MCF 10A (cell line): ENCODE measurements around the gene WDR45. TPM values are rescaled to one million over a fixed set of nuclear protein-coding genes. Genes with fewer than 3 reads are reported as not detected.

ENCODE experiments used
- BruUV-seq: library from RNA; stranded (reverse); fragments of 400-500 nt; replicated peaks from 2 replicates; lab custom pipeline; 2021; lab: Mats Ljungman, UMichigan
- CTCF ChIA-PET: fragments of 300-600 bp; sonication (Branson Sonifier 250); formaldehyde crosslinking; extraction: SDS; loops from one replicate; lab custom pipeline; 2021; ENCODE audit warnings: antibody characterized with exemption, inconsistent platforms; lab: Yijun Ruan, JAX
- POLR2A ChIA-PET: fragments of 300-600, 350-650 bp; sonication (Branson Sonifier 250); formaldehyde crosslinking; extraction: SDS; loops from one replicate; lab custom pipeline; 2020; ENCODE audit warnings: antibody characterized with exemption, inconsistent platforms; lab: Yijun Ruan, JAX
- DNase-seq: peaks from one replicate; pipeline ENCODE4 v3.0.0-alpha.2; 2018; ENCODE audit not compliant: unreplicated experiment
- H3K27ac Mint-ChIP-seq: one replicate; pipeline ENCODE4 v1.8.0; 2022; ENCODE audit warnings: mild to moderate bottlenecking, low read depth, mixed read lengths; ENCODE audit not compliant: unreplicated experiment
- H3K27me3 Mint-ChIP-seq: one replicate; pipeline ENCODE4 v1.8.0; 2022; ENCODE audit warnings: mixed read lengths; ENCODE audit not compliant: insufficient read depth, unreplicated experiment
- H3K36me3 Mint-ChIP-seq: one replicate; pipeline ENCODE4 v1.8.0; 2022; ENCODE audit warnings: mild to moderate bottlenecking, moderate library complexity, mixed read lengths; ENCODE audit not compliant: insufficient read depth, unreplicated experiment
- H3K4me1 Mint-ChIP-seq: one replicate; pipeline ENCODE4 v1.8.0; 2022; ENCODE audit warnings: mixed read lengths; ENCODE audit not compliant: insufficient read depth, unreplicated experiment
- H3K4me3 Mint-ChIP-seq: one replicate; pipeline ENCODE4 v1.8.0; 2022; ENCODE audit warnings: mild to moderate bottlenecking, moderate library complexity, mixed read lengths; ENCODE audit not compliant: unreplicated experiment
- H3K9me3 Mint-ChIP-seq: one replicate; pipeline ENCODE4 v1.8.0; 2022; ENCODE audit warnings: mixed read lengths; ENCODE audit not compliant: unreplicated experiment
- CTCF ChIP-seq: fragments of 200-600 bp; IDR thresholded peaks from one replicate; pipeline ENCODE4 v1.8.0; 2022; ENCODE audit warnings: antibody characterized with exemption, mild to moderate bottlenecking; ENCODE audit not compliant: unreplicated experiment
- intact Hi-C: fragments of 100-400 bp; cut with micrococcal nuclease; formaldehyde crosslinking; loops from 2 replicates; pipeline ENCODE4 v1.14.1; 2022
- total RNA-seq: library from RNA; stranded (reverse); gene quantifications from 2 replicates; pipeline ENCODE4 v1.2.3, GENCODE V29; 2022

WDR45 gene
- total RNA-seq, 1 experiment from 2014 or later = 93.0 TPM

GRCh38 chrX:49030283-49030682 lies 49.4 kb downstream of the WDR45 start:
- H3K36me3 Mint-ChIP-seq = peaks cover 63% of the 10 kb centered on the region
- H3K27ac Mint-ChIP-seq = no peak overlapping the region
- no peak for DNase-seq
- ChIA-PET POLR2A (interaction anchor here (1.5 kb wide), 1 partner anchor 10 kb away, joined by 5 read pairs; no protein-coding TSS in a partner anchor), CTCF (no interaction called here)
- no peak overlapping the region for H3K4me3 Mint-ChIP-seq
- no peaks in the 10 kb centered on the region for H3K4me1 Mint-ChIP-seq
- H3K27me3 Mint-ChIP-seq = no peaks in the 10 kb centered on the region
- no TSS peak for BruUV-seq
- H3K9me3 Mint-ChIP-seq = peaks cover 7% of the 10 kb centered on the region
- TF ChIP-seq CTCF = no peak
- intact Hi-C loops = no loop called here

GRCh38 chrX:49029876-49030275 lies 49.8 kb downstream of the WDR45 start:
- ChIA-PET POLR2A (no interaction called here), CTCF (no interaction called here)
- peak; percentile 43 for DNase-seq
- TF ChIP-seq CTCF = no peak
- intact Hi-C loops = no loop called here
- H3K9me3 Mint-ChIP-seq = peaks cover 7% of the 10 kb centered on the region
- H3K27ac Mint-ChIP-seq = no peak overlapping the region
- no peak overlapping the region for H3K4me3 Mint-ChIP-seq
- peaks cover 59% of the 10 kb centered on the region for H3K36me3 Mint-ChIP-seq
- BruUV-seq = no TSS peak
- H3K4me1 Mint-ChIP-seq = no peaks in the 10 kb centered on the region
- no peaks in the 10 kb centered on the region for H3K27me3 Mint-ChIP-seq

Other genes with a start within 250 kb of the WDR45 start
- 5.0 and 6.3 TPM in 2 replicates for gene PCSK1N, start 244.3 kb downstream of the WDR45 start, total RNA-seq
- 70.6 and 73.7 TPM in 2 replicates for gene TIMM17B, start 182.1 kb downstream of the WDR45 start, total RNA-seq
- gene PQBP1, start 182.0 kb downstream of the WDR45 start, total RNA-seq = 126 and 150 TPM in 2 replicates
- 38.6 and 43.5 TPM in 2 replicates for gene SLC35A2, start 168.2 kb downstream of the WDR45 start, total RNA-seq
- gene PIM2, start 160.9 kb downstream of the WDR45 start, total RNA-seq = 8.0 and 9.2 TPM in 2 replicates
- 35.1 and 38.7 TPM in 2 replicates for gene OTUD5, start 122.3 kb downstream of the WDR45 start, total RNA-seq
- 0.86 and 1.8 TPM in 2 replicates for gene KCND1, start 108.0 kb downstream of the WDR45 start, total RNA-seq
- gene GRIPAP1, start 77.6 kb downstream of the WDR45 start, total RNA-seq = 49.6 and 51.0 TPM in 2 replicates
- 45.3 and 71.7 TPM in 2 replicates for gene TFE3, start 36.5 kb downstream of the WDR45 start, total RNA-seq
- gene CCDC120, start 20.9 kb downstream of the WDR45 start, total RNA-seq = 10.3 and 14.4 TPM in 2 replicates
- gene PRAF2, start 5.9 kb downstream of the WDR45 start, total RNA-seq = 32.1 and 34.5 TPM in 2 replicates
- gene GPKOW, start 43.8 kb upstream of the WDR45 start, total RNA-seq = 22.0 and 24.4 TPM in 2 replicates
- gene MAGIX, start 82.9 kb upstream of the WDR45 start, total RNA-seq = 0.52 and 0.84 TPM in 2 replicates
- gene PLP2, start 92.0 kb upstream of the WDR45 start, total RNA-seq = 292 and 308 TPM in 2 replicates
- gene PRICKLE3, start 106.5 kb upstream of the WDR45 start, total RNA-seq = 14.5 and 15.7 TPM in 2 replicates
- 0.75 and 0.79 TPM in 2 replicates for gene SYP, start 120.3 kb upstream of the WDR45 start, total RNA-seq
- not detected in 2 replicates for gene CACNA1F, start 153.5 kb upstream of the WDR45 start, total RNA-seq
- gene CCDC22, start 155.6 kb upstream of the WDR45 start, total RNA-seq = 11.0 and 11.5 TPM in 2 replicates
- gene FOXP3, start 184.8 kb upstream of the WDR45 start, total RNA-seq = 0.26 and 0.32 TPM in 2 replicates
- gene PPP1R3F, start 189.9 kb upstream of the WDR45 start, total RNA-seq = 7.0 and 9.1 TPM in 2 replicates
- not detected in 2 replicates for gene GAGE10, start 223.8 kb upstream of the WDR45 start, total RNA-seq
- not detected in 2 replicates for gene GAGE12J, start 242.2 kb upstream of the WDR45 start, total RNA-seq